T-helper 17 cell (primary cell): ENCODE measurements around the gene MPPE1. TPM values are rescaled to one million over a fixed set of nuclear protein-coding genes. Genes with fewer than 3 reads are reported as not detected.

Source experiments
- total RNA-seq, 4 donors: library from RNA in 2 of 4; stranded (reverse) in 2 of 4; gene quantifications; one replicate each; pipeline ENCODE4 v1.2.3 and lab custom pipeline; 2022 to 2026

MPPE1 gene
- total RNA-seq, 2 donors from 2014 or later, result 72.9 to 79.3 TPM

Other genes starting within 250 kb of the MPPE1 start
- under 1 TPM; 0.10 to 0.37 TPM for gene GNAL, start 219.1 kb downstream of the MPPE1 start, total RNA-seq
- 10 to 100 TPM; 81.4 to 98.5 TPM for gene CHMP1B, start 56.9 kb downstream of the MPPE1 start, total RNA-seq
- gene IMPA2, start 73.2 kb upstream of the MPPE1 start, total RNA-seq, result 1 to 10 TPM; 4.3 to 5.8 TPM
- not detected for gene ANKRD62, start 185.5 kb upstream of the MPPE1 start, total RNA-seq